Measurements from ENCODE around the gene RAB15. TPM values are rescaled to one million over a fixed set of nuclear protein-coding genes. Genes with fewer than 3 reads are reported as not detected.

RAB15 gene
- total and polyA plus RNA-seq, 8 donors, result 1.2 to 20.3 (median 11.5) TPM

DNA sequence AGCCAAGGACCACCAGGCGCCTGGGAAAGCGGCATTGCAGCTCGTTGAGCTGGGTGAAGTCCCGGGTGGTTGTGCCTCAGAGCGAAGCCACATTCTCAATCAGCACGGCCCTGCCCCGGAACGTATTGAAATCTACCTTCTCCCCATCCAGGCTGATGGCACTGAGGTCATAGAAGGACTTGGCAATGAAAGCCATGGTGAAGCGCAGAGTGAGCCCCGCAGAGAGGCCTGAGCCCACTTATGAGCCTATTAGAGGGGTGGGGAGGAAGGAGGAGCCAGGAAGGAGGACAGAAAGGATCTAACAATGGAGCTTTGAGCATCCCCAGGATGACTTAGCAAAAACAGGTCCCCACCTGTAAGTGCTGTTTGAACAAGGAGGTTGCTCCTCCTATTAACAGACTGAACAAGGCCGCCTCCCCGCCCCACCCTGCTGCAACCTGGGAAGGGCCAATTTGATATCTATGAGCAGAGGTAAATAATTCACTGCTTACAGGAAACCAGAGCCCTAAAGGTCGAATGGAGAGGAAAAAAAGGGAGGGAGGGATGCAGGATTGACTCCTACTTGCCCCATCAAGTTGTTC lies 29.5 kb downstream of the RAB15 start, which contains the start of gene GPX2:
Gene GPX2, minus strand, starts transcription at position 215 of the 581 bp plus-strand sequence. Its CDS starts 19 bp downstream, at position 196.
- 41 to 69% (median 52%) methylated on average over 13 of the region's 13 CpGs for WGBS, 5 donors
- DNase-seq, result peak; percentile 84 to 91

DNA sequence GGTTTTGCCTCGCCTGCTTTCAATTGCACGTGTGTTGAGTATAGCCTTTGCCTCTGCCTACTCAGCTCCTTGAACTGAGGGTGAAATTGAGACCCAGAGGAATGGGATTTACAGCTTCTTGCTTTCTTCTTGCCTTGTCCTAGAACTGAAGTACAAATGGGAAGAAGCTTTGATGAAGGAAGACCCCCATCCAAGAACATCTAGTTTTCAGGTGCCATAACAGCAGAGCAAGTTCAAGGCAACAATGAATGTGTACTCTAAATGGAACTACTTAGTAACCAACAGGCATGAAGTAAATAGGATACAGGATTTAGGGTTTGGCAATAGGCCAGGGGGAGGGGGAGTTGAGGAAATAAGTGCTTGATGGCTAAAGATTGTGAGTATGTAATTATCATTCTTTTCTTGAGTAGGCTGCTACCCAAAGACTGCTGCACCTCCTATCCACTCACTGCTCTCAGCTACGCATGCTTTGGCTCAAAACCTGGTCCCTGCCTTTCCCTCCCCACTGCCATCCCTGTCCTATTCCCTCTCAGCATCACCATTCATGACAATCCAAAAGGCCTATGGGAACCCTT lies 31.7 kb downstream of the RAB15 start:
- DNase-seq, result no peak
- peak overlapping the region in 3 of 4 donors; percentile 34 to 45 (median 43) for H3K4me3 ChIP-seq
- 85 to 94% (median 90%) methylated on average over 3 of the region's 3 CpGs for WGBS, 5 donors
- H3K4me1 ChIP-seq, result peaks cover 5 to 70% (median 49%) of the 10 kb centered on the region in 4 donors
- intact Hi-C loops (cut with DNase I; ENCODE audit: low total_unique reads), result no loop called here
- H3K36me3 ChIP-seq, result peaks cover 10 to 41% (median 31%) of the 10 kb centered on the region in 4 donors
- TF ChIP-seq POLR2AphosphoS5 (IDR thresholded peaks at IDR 0.05) (no peak), POLR2A (IDR thresholded peaks at IDR 0.05) (no peak), EP300 (IDR thresholded peaks at IDR 0.05) (no peak), CTCF (IDR thresholded peaks at IDR 0.05) (no peak)
- no peaks in the 10 kb centered on the region for H3K27me3 ChIP-seq
- peak overlapping the region; percentile 41 to 85 (median 78) for H3K27ac ChIP-seq
- H3K9me3 ChIP-seq, result no peaks in the 10 kb centered on the region

More for the DNA sequence above, 29.5 kb downstream of the RAB15 start, which contains the start of gene GPX2:
- no peak for TF ChIP-seq EP300 (IDR thresholded peaks at IDR 0.05)
- TF ChIP-seq POLR2A (IDR thresholded peaks at IDR 0.05), result peak in 1 of 4 donors; percentile 72
- no peak for TF ChIP-seq CTCF (IDR thresholded peaks at IDR 0.05)
- TF ChIP-seq POLR2AphosphoS5 (IDR thresholded peaks at IDR 0.05), result peak in 2 of 3 donors; percentile 74 to 82
- H3K9me3 ChIP-seq, result no peaks in the 10 kb centered on the region
- intact Hi-C loops (cut with DNase I; ENCODE audit: low total_unique reads), result no loop called here
- peaks cover 10 to 57% (median 36%) of the 10 kb centered on the region in 4 donors for H3K36me3 ChIP-seq
- H3K4me3 ChIP-seq, result peak within 1 kb of the TSS; percentile 21 to 45 (median 38)
- H3K4me1 ChIP-seq, result peaks cover 5 to 48% (median 38%) of the 10 kb centered on the region in 4 donors
- peak within 1 kb of the TSS; percentile 69 to 85 (median 79) for H3K27ac ChIP-seq
- no peaks in the 10 kb centered on the region for H3K27me3 ChIP-seq

DNA sequence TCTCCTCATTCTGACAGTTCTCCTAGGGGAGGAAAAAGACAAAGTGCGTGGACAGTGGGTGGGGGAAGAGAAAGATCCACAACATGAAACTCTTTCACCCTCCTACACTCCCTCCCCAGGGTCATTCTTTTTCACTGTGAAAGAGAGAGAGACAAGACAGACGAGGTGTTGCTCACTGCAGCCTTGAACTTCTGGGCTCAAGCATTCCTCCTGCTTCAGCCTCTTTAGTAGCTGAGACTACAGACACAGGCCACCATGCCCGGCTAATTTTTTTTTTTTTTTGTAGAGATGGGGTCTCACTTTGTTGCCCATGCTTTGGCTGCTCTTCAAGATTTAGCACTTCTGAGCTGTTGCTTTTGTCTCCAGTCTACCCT lies 32.3 kb downstream of the RAB15 start:
- DNase-seq, result no peak
- Histone ChIP-seq H3K36me3 (peaks cover 10 to 38% (median 35%) of the 10 kb centered on the region in 4 donors), H3K4me3 (peak overlapping the region in 2 of 4 donors; percentile 34 to 43), H3K27me3 (no peaks in the 10 kb centered on the region), H3K9me3 (no peaks in the 10 kb centered on the region), H3K27ac (peak overlapping the region in 4 of 5 donors; percentile 1 to 78 (median 48)), H3K4me1 (peaks cover 5 to 76% (median 52%) of the 10 kb centered on the region in 4 donors)
- intact Hi-C loops (cut with DNase I; ENCODE audit: low total_unique reads), result no loop called here
- TF ChIP-seq POLR2AphosphoS5 (IDR thresholded peaks at IDR 0.05), result no peak
- no peak for TF ChIP-seq POLR2A (IDR thresholded peaks at IDR 0.05)
- TF ChIP-seq EP300 (IDR thresholded peaks at IDR 0.05), result no peak
- TF ChIP-seq CTCF (IDR thresholded peaks at IDR 0.05), result no peak
- WGBS, 5 donors, result 77 to 88% (median 81%) methylated on average over 3 of the region's 3 CpGs

GRCh38 chr14:64938972-64939816 lies 32.9 kb downstream of the RAB15 start:
- TF ChIP-seq CTCF (IDR thresholded peaks at IDR 0.05), result no peak
- no peak for TF ChIP-seq POLR2AphosphoS5 (IDR thresholded peaks at IDR 0.05)
- TF ChIP-seq POLR2A (IDR thresholded peaks at IDR 0.05), result no peak
- no peak for TF ChIP-seq EP300 (IDR thresholded peaks at IDR 0.05)
- peak overlapping the region; percentile 1 to 78 (median 62) for H3K27ac ChIP-seq
- 85 to 91% (median 89%) methylated on average over 17 of the region's 17 CpGs for WGBS, 5 donors
- no peak for DNase-seq
- H3K4me1 ChIP-seq, result peaks cover 4 to 76% (median 52%) of the 10 kb centered on the region in 4 donors
- intact Hi-C loops (cut with DNase I; ENCODE audit: low total_unique reads), result no loop called here
- H3K9me3 ChIP-seq, result no peaks in the 10 kb centered on the region
- H3K27me3 ChIP-seq, result no peaks in the 10 kb centered on the region
- peaks cover 10 to 44% (median 36%) of the 10 kb centered on the region in 4 donors for H3K36me3 ChIP-seq
- peak overlapping the region in 1 of 4 donors; percentile 43 for H3K4me3 ChIP-seq

Data from stomach (tissue), 9 donors.